ENCODE measurements around the gene ITGAD.

DNA sequence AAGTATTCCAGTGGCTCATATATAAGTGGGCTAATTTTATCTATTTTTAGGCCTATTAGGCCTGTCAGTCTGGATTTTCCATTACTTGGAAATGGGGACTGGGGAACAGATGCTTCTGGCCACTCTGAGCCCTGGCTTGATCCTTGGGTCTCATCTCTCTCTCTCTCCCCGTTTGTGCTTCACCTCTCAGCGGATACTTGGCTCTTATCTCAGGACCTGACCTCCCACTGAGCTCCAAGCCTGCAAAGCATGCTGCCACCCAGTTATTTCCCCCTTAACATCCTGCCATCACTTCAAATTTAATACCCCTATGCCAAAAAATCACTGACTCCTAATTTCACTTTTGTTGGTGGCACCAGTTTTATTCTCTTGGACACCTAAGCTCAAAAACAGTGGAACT lies 45.3 kb downstream of the ITGAD start:
- TF ChIP-seq, protein P1, sequence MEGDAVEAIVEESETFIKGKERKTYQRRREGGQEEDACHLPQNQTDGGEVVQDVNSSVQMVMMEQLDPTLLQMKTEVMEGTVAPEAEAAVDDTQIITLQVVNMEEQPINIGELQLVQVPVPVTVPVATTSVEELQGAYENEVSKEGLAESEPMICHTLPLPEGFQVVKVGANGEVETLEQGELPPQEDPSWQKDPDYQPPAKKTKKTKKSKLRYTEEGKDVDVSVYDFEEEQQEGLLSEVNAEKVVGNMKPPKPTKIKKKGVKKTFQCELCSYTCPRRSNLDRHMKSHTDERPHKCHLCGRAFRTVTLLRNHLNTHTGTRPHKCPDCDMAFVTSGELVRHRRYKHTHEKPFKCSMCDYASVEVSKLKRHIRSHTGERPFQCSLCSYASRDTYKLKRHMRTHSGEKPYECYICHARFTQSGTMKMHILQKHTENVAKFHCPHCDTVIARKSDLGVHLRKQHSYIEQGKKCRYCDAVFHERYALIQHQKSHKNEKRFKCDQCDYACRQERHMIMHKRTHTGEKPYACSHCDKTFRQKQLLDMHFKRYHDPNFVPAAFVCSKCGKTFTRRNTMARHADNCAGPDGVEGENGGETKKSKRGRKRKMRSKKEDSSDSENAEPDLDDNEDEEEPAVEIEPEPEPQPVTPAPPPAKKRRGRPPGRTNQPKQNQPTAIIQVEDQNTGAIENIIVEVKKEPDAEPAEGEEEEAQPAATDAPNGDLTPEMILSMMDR (conservative IDR thresholded peaks at IDR 0.05; ENCODE audit: low read depth, low read length): no peak
- no peak for TF ChIP-seq RCOR1 (IDR thresholded peaks at IDR 0.05; ENCODE audit: insufficient replicate concordance, low read length)
- TF ChIP-seq BHLHE40 (IDR thresholded peaks at IDR 0.05; ENCODE audit: low read depth, low read length): no peak
- no peak for TF ChIP-seq POLR2A (IDR thresholded peaks at IDR 0.05; ENCODE audit: low read depth, low read length)
- TF ChIP-seq CEBPB (IDR thresholded peaks at IDR 0.05; ENCODE audit: low read depth, low read length): no peak
